ENCODE measurements around the gene IRX4.

GRCh38 chr5:1895739-1896420 is 13.2 kb upstream of the IRX4 start:
- TF ChIP-seq CTCF (conservative IDR thresholded peaks at IDR 0.05; ENCODE audit: low read depth in 2 of 2) (no peak), REST (IDR thresholded peaks at IDR 0.05; ENCODE audit: unreplicated experiment) (no peak), ZNF331 (CRISPR knock-in tag; IDR thresholded peaks at IDR 0.05; ENCODE audit: low read depth) (no peak), EZH2 (IDR thresholded peaks at IDR 0.05; ENCODE audit: low read depth, unreplicated experiment) (no peak), POLR2AphosphoS5 (IDR thresholded peaks at IDR 0.05; ENCODE audit: low read depth) (no peak), CREB1 (CRISPR knock-in tag; IDR thresholded peaks at IDR 0.05; ENCODE audit: low read depth) (no peak), JUNB (IDR thresholded peaks at IDR 0.05; ENCODE audit: unreplicated experiment) (no peak), EZH2phosphoT487 (IDR thresholded peaks at IDR 0.05; ENCODE audit: unreplicated experiment) (no peak), ZNF462 (CRISPR knock-in tag; IDR thresholded peaks at IDR 0.05) (no peak), ETS1 (IDR thresholded peaks at IDR 0.05) (no peak), STAT1 (IDR thresholded peaks at IDR 0.05; ENCODE audit: unreplicated experiment) (no peak), ZNF114 (CRISPR knock-in tag; IDR thresholded peaks at IDR 0.05) (no peak)

Data from GM23338 (cell line).